GM12878 (cell line): ENCODE measurements around the gene EIF4E. TPM values are rescaled to one million over a fixed set of nuclear protein-coding genes. Genes with fewer than 3 reads are reported as not detected.

ENCODE experiments used
- ASH2L ChIP-seq: fragments of 300-600, 200-600 bp; sonication (generic); IDR thresholded peaks from 2 replicates; pipeline ENCODE4 v1.6.1; 2017; ENCODE audit warnings: low read depth, mild to moderate bottlenecking, borderline replicate concordance
- BACH1 ChIP-seq: fragments of 450-650 bp; IDR thresholded peaks from 2 replicates; pipeline ENCODE4 v1.6.1; 2017; ENCODE audit warnings: mild to moderate bottlenecking, borderline replicate concordance
- CBX3 ChIP-seq: fragments of 200-600 bp; sonication (generic); IDR thresholded peaks from 2 replicates; pipeline ENCODE4 v1.6.1; 2016; ENCODE audit warnings: low read depth, borderline replicate concordance
- CREM ChIP-seq: IDR thresholded peaks from 2 replicates; pipeline ENCODE4 v1.6.1; 2014; ENCODE audit warnings: antibody characterized with exemption, low read depth
- ESRRA ChIP-seq: IDR thresholded peaks from 2 replicates; pipeline ENCODE4 v1.6.1; 2012; ENCODE audit warnings: mild to moderate bottlenecking, low read length, improper control_type of control experiment
- IKZF1 ChIP-seq: fragments of 450-650 bp; conservative IDR thresholded peaks from 2 replicates; pipeline ENCODE4 v1.6.1; 2017; ENCODE audit warnings: antibody characterized with exemption, mild to moderate bottlenecking
- NFIC ChIP-seq: IDR thresholded peaks from 2 replicates; pipeline ENCODE4 v1.6.1; 2012; ENCODE audit warnings: low read depth, mild to moderate bottlenecking, inconsistent platforms, low read length, moderate library complexity
- RCOR1 ChIP-seq: conservative IDR thresholded peaks from 2 replicates; pipeline ENCODE4 v1.6.1; 2012; ENCODE audit warnings: low read depth, low read length, improper control_type of control experiment
- SMAD1 ChIP-seq: fragments of 450-650 bp; IDR thresholded peaks from 2 replicates; pipeline ENCODE4 v1.6.1; 2018; ENCODE audit warnings: mild to moderate bottlenecking, low read depth; ENCODE audit not compliant: partially characterized antibody
- ZNF384 ChIP-seq: IDR thresholded peaks from 2 replicates; pipeline ENCODE4 v1.6.1; 2012; ENCODE audit warnings: low read depth, mild to moderate bottlenecking, low read length, improper control_type of control experiment, borderline replicate concordance
- polyA plus RNA-seq, 11 experiments: library from polyadenylated mRNA; depleted of rRNA in 4 of 11; unstranded in 6 of 11; stranded (reverse) in 5 of 11; fragments of >200 nt; fragmentation: Nextera tagmentation in 4 of 11; fragmentation: Illumina TruSeq in 1 of 11; extraction: Ambion mirVana in 4 of 11; extraction: Trizol in 1 of 11; gene quantifications; 1 replicate in 1 of 11; 2 replicates in 10 of 11; pipeline versions ENCODE4 v1.2.1 to v1.2.3, GENCODE V29; 2011 to 2016; ENCODE audit warnings: inconsistent platforms in 2 of 11, missing spikeins in 2 of 11, low read depth in 1 of 11
- total RNA-seq, 4 experiments: library from RNA; depleted of rRNA in 3 of 4; stranded (reverse); fragments of >200 nt in 3 of 4; fragmentation: Illumina TruSeq in 1 of 4; extraction: Trizol in 1 of 4; gene quantifications; 2 replicates each; pipeline versions ENCODE4 v1.2.1 to v1.2.3, GENCODE V29; 2013 to 2021
- TF ChIP-seq, protein P1 (sequence below): IDR thresholded peaks from 2 replicates; pipeline ENCODE4 v1.6.1; 2012; ENCODE audit warnings: low read depth, low read length, improper control_type of control experiment
- TF ChIP-seq, protein P2 (sequence below): IDR thresholded peaks from 2 replicates; pipeline ENCODE4 v1.6.1; 2012; ENCODE audit warnings: low read length, inconsistent platforms
- TF ChIP-seq, protein P3 (sequence below): fragments of 150-350 bp; IDR thresholded peaks from 2 replicates; pipeline ENCODE4 v1.6.1; 2014; ENCODE audit warnings: mild to moderate bottlenecking, low read depth, low read length
- TF ChIP-seq, protein P4 (sequence below): IDR thresholded peaks from 2 replicates; pipeline ENCODE4 v1.6.1; 2011; ENCODE audit warnings: low read depth, low read length, improper control_type of control experiment, borderline replicate concordance
- TF ChIP-seq, protein P5 (sequence below): fragments of 450-650 bp; IDR thresholded peaks from 2 replicates; pipeline ENCODE4 v1.6.1; 2017; ENCODE audit warnings: mild to moderate bottlenecking
- TF ChIP-seq, protein P6 (sequence below): fragments of 450-650 bp; IDR thresholded peaks from 2 replicates; pipeline ENCODE4 v1.6.1; 2017; ENCODE audit warnings: antibody characterized with exemption, mild to moderate bottlenecking, moderate library complexity

Gene EIF4E
- total and polyA plus RNA-seq, 10 of the 15 experiments (the other 5 are each of a cell fraction or from before 2014, with no cell fraction given), result 104 to 372 (median 163) TPM

DNA sequence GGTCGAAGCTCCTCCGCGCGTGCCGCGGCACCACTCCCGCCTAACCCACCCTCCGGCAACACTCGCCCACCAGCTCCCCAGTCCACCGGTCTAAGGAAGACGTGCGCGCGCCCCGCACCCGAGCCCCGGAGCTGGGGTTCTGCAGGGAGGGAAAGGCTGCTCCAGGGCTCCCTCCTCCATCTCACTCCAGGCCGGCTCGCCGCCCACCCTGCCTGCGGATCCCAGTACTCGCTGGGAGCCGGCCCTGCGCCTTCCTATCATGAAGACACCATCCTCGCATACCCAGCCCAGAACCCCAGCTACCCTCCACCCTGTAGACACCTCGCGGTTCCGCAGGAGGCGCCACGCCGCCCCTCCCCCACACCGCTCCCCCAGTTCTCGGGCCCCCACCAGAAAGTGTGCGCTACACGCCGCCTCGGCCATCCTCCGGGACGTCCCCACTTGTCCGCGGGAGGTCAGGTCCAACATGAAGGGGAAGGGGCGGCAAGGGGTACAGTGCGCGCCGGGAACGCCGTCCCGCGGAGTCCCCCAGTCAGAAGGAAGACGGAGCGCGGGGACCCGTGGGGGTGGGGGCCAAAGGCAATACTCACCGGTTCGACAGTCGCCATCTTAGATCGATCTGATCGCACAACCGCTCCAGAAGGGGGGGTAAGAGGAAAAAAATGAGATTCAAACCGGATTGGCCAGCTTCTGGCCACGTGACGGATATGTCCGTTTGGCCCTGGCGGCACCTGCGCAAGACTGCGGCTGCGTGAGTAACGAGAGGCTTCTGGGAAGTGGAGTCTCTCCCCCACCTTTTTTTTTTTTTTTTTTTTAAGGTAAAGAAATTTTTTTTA is at the start of gene EIF4E (continued):
- TF ChIP-seq, protein P1, sequence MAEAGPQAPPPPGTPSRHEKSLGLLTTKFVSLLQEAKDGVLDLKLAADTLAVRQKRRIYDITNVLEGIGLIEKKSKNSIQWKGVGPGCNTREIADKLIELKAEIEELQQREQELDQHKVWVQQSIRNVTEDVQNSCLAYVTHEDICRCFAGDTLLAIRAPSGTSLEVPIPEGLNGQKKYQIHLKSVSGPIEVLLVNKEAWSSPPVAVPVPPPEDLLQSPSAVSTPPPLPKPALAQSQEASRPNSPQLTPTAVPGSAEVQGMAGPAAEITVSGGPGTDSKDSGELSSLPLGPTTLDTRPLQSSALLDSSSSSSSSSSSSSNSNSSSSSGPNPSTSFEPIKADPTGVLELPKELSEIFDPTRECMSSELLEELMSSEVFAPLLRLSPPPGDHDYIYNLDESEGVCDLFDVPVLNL, result no peak
- TF ChIP-seq, protein P2, sequence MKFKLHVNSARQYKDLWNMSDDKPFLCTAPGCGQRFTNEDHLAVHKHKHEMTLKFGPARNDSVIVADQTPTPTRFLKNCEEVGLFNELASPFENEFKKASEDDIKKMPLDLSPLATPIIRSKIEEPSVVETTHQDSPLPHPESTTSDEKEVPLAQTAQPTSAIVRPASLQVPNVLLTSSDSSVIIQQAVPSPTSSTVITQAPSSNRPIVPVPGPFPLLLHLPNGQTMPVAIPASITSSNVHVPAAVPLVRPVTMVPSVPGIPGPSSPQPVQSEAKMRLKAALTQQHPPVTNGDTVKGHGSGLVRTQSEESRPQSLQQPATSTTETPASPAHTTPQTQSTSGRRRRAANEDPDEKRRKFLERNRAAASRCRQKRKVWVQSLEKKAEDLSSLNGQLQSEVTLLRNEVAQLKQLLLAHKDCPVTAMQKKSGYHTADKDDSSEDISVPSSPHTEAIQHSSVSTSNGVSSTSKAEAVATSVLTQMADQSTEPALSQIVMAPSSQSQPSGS, result no peak
- TF ChIP-seq BACH1, result peak; percentile 59; the same call in 1 of the 2 replicates
- TF ChIP-seq ZNF384, result peak; percentile 100
- TF ChIP-seq, protein P3, sequence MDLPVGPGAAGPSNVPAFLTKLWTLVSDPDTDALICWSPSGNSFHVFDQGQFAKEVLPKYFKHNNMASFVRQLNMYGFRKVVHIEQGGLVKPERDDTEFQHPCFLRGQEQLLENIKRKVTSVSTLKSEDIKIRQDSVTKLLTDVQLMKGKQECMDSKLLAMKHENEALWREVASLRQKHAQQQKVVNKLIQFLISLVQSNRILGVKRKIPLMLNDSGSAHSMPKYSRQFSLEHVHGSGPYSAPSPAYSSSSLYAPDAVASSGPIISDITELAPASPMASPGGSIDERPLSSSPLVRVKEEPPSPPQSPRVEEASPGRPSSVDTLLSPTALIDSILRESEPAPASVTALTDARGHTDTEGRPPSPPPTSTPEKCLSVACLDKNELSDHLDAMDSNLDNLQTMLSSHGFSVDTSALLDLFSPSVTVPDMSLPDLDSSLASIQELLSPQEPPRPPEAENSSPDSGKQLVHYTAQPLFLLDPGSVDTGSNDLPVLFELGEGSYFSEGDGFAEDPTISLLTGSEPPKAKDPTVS, result no peak
- TF ChIP-seq, protein P4, sequence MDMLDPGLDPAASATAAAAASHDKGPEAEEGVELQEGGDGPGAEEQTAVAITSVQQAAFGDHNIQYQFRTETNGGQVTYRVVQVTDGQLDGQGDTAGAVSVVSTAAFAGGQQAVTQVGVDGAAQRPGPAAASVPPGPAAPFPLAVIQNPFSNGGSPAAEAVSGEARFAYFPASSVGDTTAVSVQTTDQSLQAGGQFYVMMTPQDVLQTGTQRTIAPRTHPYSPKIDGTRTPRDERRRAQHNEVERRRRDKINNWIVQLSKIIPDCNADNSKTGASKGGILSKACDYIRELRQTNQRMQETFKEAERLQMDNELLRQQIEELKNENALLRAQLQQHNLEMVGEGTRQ, result peak; percentile 97
- TF ChIP-seq CREM, result peak; percentile 28; the same call in 1 of the 2 replicates
- no peak for TF ChIP-seq SMAD1
- TF ChIP-seq, protein P5, sequence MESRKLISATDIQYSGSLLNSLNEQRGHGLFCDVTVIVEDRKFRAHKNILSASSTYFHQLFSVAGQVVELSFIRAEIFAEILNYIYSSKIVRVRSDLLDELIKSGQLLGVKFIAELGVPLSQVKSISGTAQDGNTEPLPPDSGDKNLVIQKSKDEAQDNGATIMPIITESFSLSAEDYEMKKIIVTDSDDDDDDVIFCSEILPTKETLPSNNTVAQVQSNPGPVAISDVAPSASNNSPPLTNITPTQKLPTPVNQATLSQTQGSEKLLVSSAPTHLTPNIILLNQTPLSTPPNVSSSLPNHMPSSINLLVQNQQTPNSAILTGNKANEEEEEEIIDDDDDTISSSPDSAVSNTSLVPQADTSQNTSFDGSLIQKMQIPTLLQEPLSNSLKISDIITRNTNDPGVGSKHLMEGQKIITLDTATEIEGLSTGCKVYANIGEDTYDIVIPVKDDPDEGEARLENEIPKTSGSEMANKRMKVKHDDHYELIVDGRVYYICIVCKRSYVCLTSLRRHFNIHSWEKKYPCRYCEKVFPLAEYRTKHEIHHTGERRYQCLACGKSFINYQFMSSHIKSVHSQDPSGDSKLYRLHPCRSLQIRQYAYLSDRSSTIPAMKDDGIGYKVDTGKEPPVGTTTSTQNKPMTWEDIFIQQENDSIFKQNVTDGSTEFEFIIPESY, result 0 out of 2 replicates have a peak, but pooled peaks have one; percentile 20
- TF ChIP-seq ESRRA, result 0 out of 2 replicates have a peak, but pooled peaks have one; percentile 47
- 0 out of 2 replicates have a peak, but pooled peaks have one; percentile 63 for TF ChIP-seq ASH2L
- TF ChIP-seq IKZF1, result peak; percentile 60
- TF ChIP-seq, protein P6, sequence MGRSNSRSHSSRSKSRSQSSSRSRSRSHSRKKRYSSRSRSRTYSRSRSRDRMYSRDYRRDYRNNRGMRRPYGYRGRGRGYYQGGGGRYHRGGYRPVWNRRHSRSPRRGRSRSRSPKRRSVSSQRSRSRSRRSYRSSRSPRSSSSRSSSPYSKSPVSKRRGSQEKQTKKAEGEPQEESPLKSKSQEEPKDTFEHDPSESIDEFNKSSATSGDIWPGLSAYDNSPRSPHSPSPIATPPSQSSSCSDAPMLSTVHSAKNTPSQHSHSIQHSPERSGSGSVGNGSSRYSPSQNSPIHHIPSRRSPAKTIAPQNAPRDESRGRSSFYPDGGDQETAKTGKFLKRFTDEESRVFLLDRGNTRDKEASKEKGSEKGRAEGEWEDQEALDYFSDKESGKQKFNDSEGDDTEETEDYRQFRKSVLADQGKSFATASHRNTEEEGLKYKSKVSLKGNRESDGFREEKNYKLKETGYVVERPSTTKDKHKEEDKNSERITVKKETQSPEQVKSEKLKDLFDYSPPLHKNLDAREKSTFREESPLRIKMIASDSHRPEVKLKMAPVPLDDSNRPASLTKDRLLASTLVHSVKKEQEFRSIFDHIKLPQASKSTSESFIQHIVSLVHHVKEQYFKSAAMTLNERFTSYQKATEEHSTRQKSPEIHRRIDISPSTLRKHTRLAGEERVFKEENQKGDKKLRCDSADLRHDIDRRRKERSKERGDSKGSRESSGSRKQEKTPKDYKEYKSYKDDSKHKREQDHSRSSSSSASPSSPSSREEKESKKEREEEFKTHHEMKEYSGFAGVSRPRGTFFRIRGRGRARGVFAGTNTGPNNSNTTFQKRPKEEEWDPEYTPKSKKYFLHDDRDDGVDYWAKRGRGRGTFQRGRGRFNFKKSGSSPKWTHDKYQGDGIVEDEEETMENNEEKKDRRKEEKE, result no peak
- TF ChIP-seq CBX3, result no peak
- TF ChIP-seq NFIC, result 0 out of 2 replicates have a peak, but pooled peaks have one; percentile 22
- TF ChIP-seq RCOR1, result no peak
